ENCODE data around the gene CLOCK. TPM values are rescaled to one million over a fixed set of nuclear protein-coding genes. Genes with fewer than 3 reads are reported as not detected.

CLOCK gene
- total and polyA plus RNA-seq, 2 of the 13 experiments (the other 11 are each of a cell fraction or from before 2014, with no cell fraction given): 8.8 to 13.5 TPM

DNA sequence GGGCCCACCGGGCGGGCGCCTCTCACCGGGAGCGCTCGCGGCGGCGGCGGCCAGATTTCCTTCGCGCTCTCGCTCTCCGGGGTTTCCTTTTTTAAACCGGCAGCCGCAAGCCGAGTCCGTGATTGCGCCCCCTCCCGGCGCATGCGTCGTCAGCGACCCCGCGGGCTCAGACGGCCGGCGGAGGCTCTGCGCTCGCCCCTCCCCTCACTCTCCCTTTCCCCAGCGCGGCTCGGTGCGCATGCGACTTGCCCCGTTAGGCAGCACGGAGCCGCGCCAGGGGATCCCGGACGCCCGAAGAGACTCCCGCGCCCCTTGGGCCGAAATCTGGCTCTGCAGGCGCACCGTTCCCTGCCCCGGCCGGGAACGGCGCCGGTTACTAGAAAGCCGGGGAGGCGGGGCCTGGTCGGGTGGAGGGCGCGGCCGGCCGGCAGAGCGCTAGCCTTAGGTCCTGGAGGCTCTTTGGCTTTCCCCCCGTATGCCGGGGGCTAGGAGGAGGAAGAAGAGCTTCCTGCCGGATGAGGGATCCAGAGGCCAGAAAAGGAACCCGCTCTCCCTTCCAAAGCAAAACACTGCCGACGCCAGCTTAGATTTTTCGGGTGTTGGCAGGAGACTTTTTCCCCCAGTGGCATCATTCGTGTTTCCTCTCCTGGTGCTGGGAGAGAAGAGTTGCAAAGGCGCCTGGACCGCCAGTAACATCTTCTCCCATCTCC lies at the start of gene CLOCK (continued):
- TF ChIP-seq ZNF589 (CRISPR knock-in tag; conservative IDR thresholded peaks at IDR 0.05): no peak
- TF ChIP-seq, protein P1, sequence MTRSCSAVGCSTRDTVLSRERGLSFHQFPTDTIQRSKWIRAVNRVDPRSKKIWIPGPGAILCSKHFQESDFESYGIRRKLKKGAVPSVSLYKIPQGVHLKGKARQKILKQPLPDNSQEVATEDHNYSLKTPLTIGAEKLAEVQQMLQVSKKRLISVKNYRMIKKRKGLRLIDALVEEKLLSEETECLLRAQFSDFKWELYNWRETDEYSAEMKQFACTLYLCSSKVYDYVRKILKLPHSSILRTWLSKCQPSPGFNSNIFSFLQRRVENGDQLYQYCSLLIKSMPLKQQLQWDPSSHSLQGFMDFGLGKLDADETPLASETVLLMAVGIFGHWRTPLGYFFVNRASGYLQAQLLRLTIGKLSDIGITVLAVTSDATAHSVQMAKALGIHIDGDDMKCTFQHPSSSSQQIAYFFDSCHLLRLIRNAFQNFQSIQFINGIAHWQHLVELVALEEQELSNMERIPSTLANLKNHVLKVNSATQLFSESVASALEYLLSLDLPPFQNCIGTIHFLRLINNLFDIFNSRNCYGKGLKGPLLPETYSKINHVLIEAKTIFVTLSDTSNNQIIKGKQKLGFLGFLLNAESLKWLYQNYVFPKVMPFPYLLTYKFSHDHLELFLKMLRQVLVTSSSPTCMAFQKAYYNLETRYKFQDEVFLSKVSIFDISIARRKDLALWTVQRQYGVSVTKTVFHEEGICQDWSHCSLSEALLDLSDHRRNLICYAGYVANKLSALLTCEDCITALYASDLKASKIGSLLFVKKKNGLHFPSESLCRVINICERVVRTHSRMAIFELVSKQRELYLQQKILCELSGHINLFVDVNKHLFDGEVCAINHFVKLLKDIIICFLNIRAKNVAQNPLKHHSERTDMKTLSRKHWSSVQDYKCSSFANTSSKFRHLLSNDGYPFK (CRISPR knock-in tag; IDR thresholded peaks at IDR 0.05; ENCODE audit: borderline replicate concordance): peak; percentile 88
- TF ChIP-seq IRF2 (CRISPR knock-in tag; IDR thresholded peaks at IDR 0.05): peak; percentile 15; the same call in 1 of the 2 replicates
- TF ChIP-seq NCOA2 (CRISPR knock-in tag; IDR thresholded peaks at IDR 0.05): 0 out of 2 replicates have a peak, but pooled peaks have one; percentile 20
- peak; percentile 48; the same call in 1 of the 2 replicates for TF ChIP-seq ZFP90 (CRISPR knock-in tag; IDR thresholded peaks at IDR 0.05; ENCODE audit: borderline replicate concordance)
- 0 out of 2 replicates have a peak, but pooled peaks have one; percentile 37 for TF ChIP-seq MAF1 (CRISPR knock-in tag; IDR thresholded peaks at IDR 0.05; ENCODE audit: borderline replicate concordance)
- TF ChIP-seq MTA1 (CRISPR knock-in tag; IDR thresholded peaks at IDR 0.05; ENCODE audit: borderline replicate concordance): peak; percentile 49; the same call in 1 of the 2 replicates
- 0 out of 2 replicates have a peak, but pooled peaks have one; percentile 62 for TF ChIP-seq ZNF790 (CRISPR knock-in tag; IDR thresholded peaks at IDR 0.05; ENCODE audit: borderline replicate concordance)
- TF ChIP-seq ZNF713 (CRISPR knock-in tag; IDR thresholded peaks at IDR 0.05): peak; percentile 75; the same call in 1 of the 2 replicates
- TF ChIP-seq, protein P2, sequence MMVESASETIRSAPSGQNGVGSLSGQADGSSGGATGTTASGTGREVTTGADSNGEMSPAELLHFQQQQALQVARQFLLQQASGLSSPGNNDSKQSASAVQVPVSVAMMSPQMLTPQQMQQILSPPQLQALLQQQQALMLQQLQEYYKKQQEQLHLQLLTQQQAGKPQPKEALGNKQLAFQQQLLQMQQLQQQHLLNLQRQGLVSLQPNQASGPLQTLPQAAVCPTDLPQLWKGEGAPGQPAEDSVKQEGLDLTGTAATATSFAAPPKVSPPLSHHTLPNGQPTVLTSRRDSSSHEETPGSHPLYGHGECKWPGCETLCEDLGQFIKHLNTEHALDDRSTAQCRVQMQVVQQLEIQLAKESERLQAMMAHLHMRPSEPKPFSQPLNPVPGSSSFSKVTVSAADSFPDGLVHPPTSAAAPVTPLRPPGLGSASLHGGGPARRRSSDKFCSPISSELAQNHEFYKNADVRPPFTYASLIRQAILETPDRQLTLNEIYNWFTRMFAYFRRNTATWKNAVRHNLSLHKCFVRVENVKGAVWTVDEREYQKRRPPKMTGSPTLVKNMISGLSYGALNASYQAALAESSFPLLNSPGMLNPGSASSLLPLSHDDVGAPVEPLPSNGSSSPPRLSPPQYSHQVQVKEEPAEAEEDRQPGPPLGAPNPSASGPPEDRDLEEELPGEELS (CRISPR knock-in tag; IDR thresholded peaks at IDR 0.05): peak; percentile 13; the same call in 1 of the 2 replicates
- peak; percentile 80 for TF ChIP-seq ZNF501 (CRISPR knock-in tag; IDR thresholded peaks at IDR 0.05)
- 0 out of 2 replicates have a peak, but pooled peaks have one; percentile 27 for TF ChIP-seq HOXA5 (CRISPR knock-in tag; IDR thresholded peaks at IDR 0.05)
- TF ChIP-seq SAP130 (CRISPR knock-in tag; IDR thresholded peaks at IDR 0.05; ENCODE audit: low read depth): peak; percentile 51
- no peak for TF ChIP-seq PAF1 (CRISPR knock-in tag; IDR thresholded peaks at IDR 0.05)
- no peak for TF ChIP-seq TCF12 (IDR thresholded peaks at IDR 0.05)
- TF ChIP-seq TCF12 (CRISPR knock-in tag; IDR thresholded peaks at IDR 0.05): peak; percentile 46; the same call in 1 of the 2 replicates
- TF ChIP-seq HNRNPLL (IDR thresholded peaks at IDR 0.05; ENCODE audit: low read depth, low read length, poor library complexity, severe bottlenecking): peak; percentile 83
- TF ChIP-seq ZNF547 (CRISPR knock-in tag; IDR thresholded peaks at IDR 0.05): peak; percentile 90
- TF ChIP-seq ZFP82 (CRISPR knock-in tag; IDR thresholded peaks at IDR 0.05; ENCODE audit: borderline replicate concordance): peak; percentile 86; the same call in 1 of the 2 replicates
- peak; percentile 81 for TF ChIP-seq ASH2L (IDR thresholded peaks at IDR 0.05; ENCODE audit: insufficient read length, low read depth, low read length)
- no peak for TF ChIP-seq GABPA (IDR thresholded peaks at IDR 0.05; ENCODE audit: low read depth, low read length)
- TF ChIP-seq GABPA (CRISPR knock-in tag; IDR thresholded peaks at IDR 0.05; ENCODE audit: low read depth): peak; percentile 9; the same call in 1 of the 2 replicates
- TF ChIP-seq ZBTB38 (CRISPR knock-in tag; IDR thresholded peaks at IDR 0.05): peak; percentile 47; the same call in 1 of the 2 replicates
